ENCODE results near the gene CCT2. TPM values are rescaled to one million over a fixed set of nuclear protein-coding genes. Genes with fewer than 3 reads are reported as not detected.

The CCT2 gene
- total and polyA plus RNA-seq, 2 donors (not counting 1 experiment from before 2014, with no cell fraction given), result 58.2 to 125 TPM

DNA sequence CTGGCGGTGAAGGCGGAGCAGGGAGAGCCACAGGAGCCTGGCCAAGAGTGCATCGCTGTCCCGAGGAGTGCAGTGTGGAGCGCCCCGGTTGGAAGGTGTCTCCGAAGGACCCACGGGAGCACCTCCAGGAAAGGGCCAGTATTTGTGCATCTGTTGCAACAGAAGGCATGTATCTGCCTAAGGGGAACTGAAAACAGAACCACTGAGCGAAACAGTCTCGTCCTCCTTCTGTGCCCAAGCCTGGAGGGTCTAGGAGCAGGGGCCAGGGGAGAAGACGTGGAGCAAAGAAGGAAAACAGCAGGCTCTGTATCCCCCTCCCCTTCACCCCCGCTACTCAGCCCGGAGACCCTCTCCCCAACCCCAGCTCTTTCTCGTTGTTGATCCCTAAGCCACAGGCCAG lies 30.8 kb downstream of the CCT2 start:
- no peaks in the 10 kb centered on the region for H3K9me3 ChIP-seq (ENCODE audit: control extremely low read depth in 1 of 3, control insufficient read depth in 2 of 3, insufficient read depth in 1 of 3, low read length in 2 of 3)
- no peaks in the 10 kb centered on the region for H3K4me1 Mint-ChIP-seq
- TF ChIP-seq, protein P1, sequence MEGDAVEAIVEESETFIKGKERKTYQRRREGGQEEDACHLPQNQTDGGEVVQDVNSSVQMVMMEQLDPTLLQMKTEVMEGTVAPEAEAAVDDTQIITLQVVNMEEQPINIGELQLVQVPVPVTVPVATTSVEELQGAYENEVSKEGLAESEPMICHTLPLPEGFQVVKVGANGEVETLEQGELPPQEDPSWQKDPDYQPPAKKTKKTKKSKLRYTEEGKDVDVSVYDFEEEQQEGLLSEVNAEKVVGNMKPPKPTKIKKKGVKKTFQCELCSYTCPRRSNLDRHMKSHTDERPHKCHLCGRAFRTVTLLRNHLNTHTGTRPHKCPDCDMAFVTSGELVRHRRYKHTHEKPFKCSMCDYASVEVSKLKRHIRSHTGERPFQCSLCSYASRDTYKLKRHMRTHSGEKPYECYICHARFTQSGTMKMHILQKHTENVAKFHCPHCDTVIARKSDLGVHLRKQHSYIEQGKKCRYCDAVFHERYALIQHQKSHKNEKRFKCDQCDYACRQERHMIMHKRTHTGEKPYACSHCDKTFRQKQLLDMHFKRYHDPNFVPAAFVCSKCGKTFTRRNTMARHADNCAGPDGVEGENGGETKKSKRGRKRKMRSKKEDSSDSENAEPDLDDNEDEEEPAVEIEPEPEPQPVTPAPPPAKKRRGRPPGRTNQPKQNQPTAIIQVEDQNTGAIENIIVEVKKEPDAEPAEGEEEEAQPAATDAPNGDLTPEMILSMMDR (IDR thresholded peaks at IDR 0.05), result no peak
- no peak for TF ChIP-seq EZH2 (IDR thresholded peaks at IDR 0.05; ENCODE audit: borderline replicate concordance, insufficient read depth, low read depth, low read length, poor library complexity, severe bottlenecking)
- no peaks in the 10 kb centered on the region for H3K27me3 ChIP-seq (replicated peaks in 1 of 4; ENCODE audit: control extremely low read depth in 1 of 4, control insufficient read depth in 3 of 4, insufficient read depth in 4 of 4, low read length in 3 of 4)
- peaks cover 23% of the 10 kb centered on the region for H3K27me3 Mint-ChIP-seq
- ATAC-seq (ENCODE audit: low read depth) (no peak), DNase-seq (no peak)
- no peaks in the 10 kb centered on the region for H4K20me1 ChIP-seq (ENCODE audit: control insufficient read depth, insufficient read depth, low read length, poor library complexity, severe bottlenecking)
- WGBS (ENCODE audit: insufficient coverage), result 87% methylated on average over 9 of the region's 14 CpGs
- H3K4me3 Mint-ChIP-seq, result no peak overlapping the region
- no peaks in the 10 kb centered on the region for H3K36me3 ChIP-seq (replicated peaks in 1 of 2; ENCODE audit: control extremely low read depth in 1 of 2, control insufficient read depth in 1 of 2, extremely low read depth in 1 of 2, insufficient read depth in 2 of 2, low read length in 1 of 2)
- H3K27ac ChIP-seq (ENCODE audit: low read length in 2 of 2), result no peak overlapping the region
- H2AFZ ChIP-seq (ENCODE audit: insufficient read depth, low read depth, low read length, poor library complexity, severe bottlenecking), result peak overlapping the region; percentile 53
- no peak overlapping the region for H3K4me2 ChIP-seq (replicated peaks; ENCODE audit: low read depth, low read length, poor library complexity, severe bottlenecking)
- no peak overlapping the region for H3K4me3 ChIP-seq (ENCODE audit: control extremely low read depth in 1 of 5, extremely low read depth in 1 of 5, insufficient read depth in 1 of 5, low read depth in 2 of 5, low read length in 4 of 5)
- H3K27ac Mint-ChIP-seq, result no peak overlapping the region
- ChIA-PET CTCF (interaction anchor here (1.3 kb wide), 1 partner anchor 23 kb away, joined by 6 read pairs; no protein-coding TSS in a partner anchor), POLR2A (no interaction called here)
- intact Hi-C loops (cut with micrococcal nuclease), result no loop called here
- H3K9me3 Mint-ChIP-seq (ENCODE audit: insufficient read depth), result no peaks in the 10 kb centered on the region
- H3K9ac ChIP-seq (ENCODE audit: low read length), result no peak overlapping the region
- H3K79me2 ChIP-seq (ENCODE audit: control insufficient read depth, insufficient read depth, low read length), result no peaks in the 10 kb centered on the region
- no peaks in the 10 kb centered on the region for H3K4me1 ChIP-seq (ENCODE audit: control insufficient read depth in 2 of 2, insufficient read depth in 2 of 2, low read length in 2 of 2)

DNA sequence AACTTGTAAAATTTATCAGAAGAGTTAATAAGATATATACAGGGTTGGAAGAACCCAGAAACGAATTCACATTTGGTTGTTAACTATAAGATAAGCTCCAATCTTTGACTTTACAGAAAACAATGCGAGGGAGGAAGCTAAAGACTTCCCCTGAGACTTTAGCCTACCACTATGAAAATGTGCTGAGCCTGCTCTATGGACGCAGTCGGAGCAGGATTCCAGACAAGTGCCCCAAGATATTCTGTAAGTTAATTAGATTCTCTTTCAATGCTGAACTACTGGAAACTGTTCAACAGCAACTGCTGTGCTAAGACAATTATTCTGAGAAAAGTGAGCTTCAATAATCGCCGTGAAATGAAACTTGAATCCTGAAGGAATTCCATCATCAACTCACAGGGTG lies 33.8 kb downstream of the CCT2 start:
- no peaks in the 10 kb centered on the region for H3K9me3 ChIP-seq (ENCODE audit: control extremely low read depth in 1 of 3, control insufficient read depth in 2 of 3, insufficient read depth in 1 of 3, low read length in 2 of 3)
- H4K20me1 ChIP-seq (ENCODE audit: control insufficient read depth, insufficient read depth, low read length, poor library complexity, severe bottlenecking), result no peaks in the 10 kb centered on the region
- Mint-ChIP-seq H3K4me1 (no peaks in the 10 kb centered on the region), H3K4me3 (no peak overlapping the region), H3K27ac (no peak overlapping the region), H3K27me3 (peaks cover 26% of the 10 kb centered on the region), H3K9me3 (ENCODE audit: insufficient read depth) (no peaks in the 10 kb centered on the region)
- H3K4me2 ChIP-seq (replicated peaks; ENCODE audit: low read depth, low read length, poor library complexity, severe bottlenecking), result no peak overlapping the region
- no peaks in the 10 kb centered on the region for H3K79me2 ChIP-seq (ENCODE audit: control insufficient read depth, insufficient read depth, low read length)
- WGBS (ENCODE audit: insufficient coverage), result 88% methylated on average over 5 of the region's 6 CpGs
- no peaks in the 10 kb centered on the region for H3K27me3 ChIP-seq (replicated peaks in 1 of 4; ENCODE audit: control extremely low read depth in 1 of 4, control insufficient read depth in 3 of 4, insufficient read depth in 4 of 4, low read length in 3 of 4)
- H3K4me3 ChIP-seq (ENCODE audit: control extremely low read depth in 1 of 5, extremely low read depth in 1 of 5, insufficient read depth in 1 of 5, low read depth in 2 of 5, low read length in 4 of 5), result no peak overlapping the region
- DNase-seq (no peak), ATAC-seq (ENCODE audit: low read depth) (no peak)
- intact Hi-C loops (cut with micrococcal nuclease), result no loop called here
- H2AFZ ChIP-seq (ENCODE audit: insufficient read depth, low read depth, low read length, poor library complexity, severe bottlenecking), result no peak overlapping the region
- POLR2A ChIA-PET, result no interaction called here
- CTCF ChIA-PET, result interaction anchor here (0.6 kb wide), 1 partner anchor 27 kb away, joined by 3 read pairs; no protein-coding TSS in a partner anchor
- no peak for TF ChIP-seq EZH2 (IDR thresholded peaks at IDR 0.05; ENCODE audit: borderline replicate concordance, insufficient read depth, low read depth, low read length, poor library complexity, severe bottlenecking)
- TF ChIP-seq, protein P1 (IDR thresholded peaks at IDR 0.05), result no peak
- no peak overlapping the region for H3K9ac ChIP-seq (ENCODE audit: low read length)
- H3K36me3 ChIP-seq (replicated peaks in 1 of 2; ENCODE audit: control extremely low read depth in 1 of 2, control insufficient read depth in 1 of 2, extremely low read depth in 1 of 2, insufficient read depth in 2 of 2, low read length in 1 of 2), result no peaks in the 10 kb centered on the region
- no peaks in the 10 kb centered on the region for H3K4me1 ChIP-seq (ENCODE audit: control insufficient read depth in 2 of 2, insufficient read depth in 2 of 2, low read length in 2 of 2)
- no peak overlapping the region for H3K27ac ChIP-seq (ENCODE audit: low read length in 2 of 2)

Measured in B cell (primary cell).